B cell (primary cell): ENCODE data around the gene PSG4. TPM values are rescaled to one million over a fixed set of nuclear protein-coding genes. Genes with fewer than 3 reads are reported as not detected.
"Not testable (repeated sequence)": the region's sequence is repeated elsewhere in the genome, so short reads cannot be mapped to it uniquely, and the experiment has no call there.

Source experiments
- ATAC-seq: fragments of 200-7000 bp; cut with Tn5 transposase; one replicate; pipeline ENCODE4 v1.10.0; 2021; ENCODE audit warnings: low read depth, mild to moderate bottlenecking, moderate number of reproducible peaks, moderate library complexity
- CTCF ChIA-PET: fragments of 350-600 bp; sonication (Branson Sonifier 250); formaldehyde crosslinking; loops from one replicate; lab custom pipeline; 2021; ENCODE audit warnings: antibody characterized with exemption, inconsistent platforms; lab: Charles Lee
- POLR2A ChIA-PET: fragments of 350-600 bp; sonication (Branson Sonifier 250); formaldehyde crosslinking; loops from one replicate; lab custom pipeline; 2021; ENCODE audit warnings: antibody characterized with exemption; lab: Charles Lee
- DNase-seq: peaks from one replicate; pipeline ENCODE4 v3.0.0; 2013
- H2AFZ ChIP-seq: 2 replicates; pipeline ENCODE4 v1.6.1; 2012; ENCODE audit warnings: mild to moderate bottlenecking, low read depth, low read length; ENCODE audit not compliant: insufficient read depth, poor library complexity, severe bottlenecking
- H3K27ac ChIP-seq, 2 donors: 1 replicate in 1 of 2; 2 replicates in 1 of 2; pipeline ENCODE4 v1.5.1; 2012 to 2013; ENCODE audit warnings: low read length in 2 of 2, mild to moderate bottlenecking in 2 of 2, moderate library complexity in 1 of 2
- H3K27me3 ChIP-seq, 4 experiments: fragments of 200-600 bp in 1 of 4; sonication (generic) in 1 of 4; replicated peaks in 1 of 4; 1 replicate in 2 of 4; 2 replicates in 2 of 4; pipeline versions ENCODE4 v1.6.1 to v1.7.0; 2013 to 2016; ENCODE audit warnings: low read length in 3 of 4, mild to moderate bottlenecking in 2 of 4, mixed read lengths in 1 of 4, moderate library complexity in 1 of 4; ENCODE audit not compliant: insufficient read depth in 4 of 4, control insufficient read depth in 3 of 4; ENCODE audit errors: control extremely low read depth in 1 of 4
- H3K36me3 ChIP-seq, 2 experiments: replicated peaks in 1 of 2; 1 replicate in 1 of 2; 2 replicates in 1 of 2; pipeline versions ENCODE4 v1.6.1 to v1.7.1; 2013; ENCODE audit warnings: low read length in 1 of 2; ENCODE audit not compliant: insufficient read depth in 2 of 2, control insufficient read depth in 1 of 2; ENCODE audit errors: control extremely low read depth in 1 of 2, extremely low read depth in 1 of 2
- H3K4me1 ChIP-seq, 2 donors: fragments of 200-600 bp in 1 of 2; sonication (generic) in 1 of 2; 1 replicate in 1 of 2; 2 replicates in 1 of 2; pipeline versions ENCODE4 v1.5.1 to v1.6.1; 2013 to 2017; ENCODE audit warnings: low read length in 2 of 2; ENCODE audit not compliant: control insufficient read depth in 2 of 2, insufficient read depth in 2 of 2
- H3K4me2 ChIP-seq: replicated peaks from 2 replicates; pipeline ENCODE3; 2012; ENCODE audit warnings: mild to moderate bottlenecking, low read depth, low read length; ENCODE audit not compliant: poor library complexity, severe bottlenecking
- H3K4me3 ChIP-seq, 5 experiments: fragments of 200-600 bp in 1 of 5; sonication (generic) in 1 of 5; 1 replicate in 3 of 5; 2 replicates in 2 of 5; pipeline versions ENCODE4 v1.5.1 to v1.7.0; 2011 to 2016; ENCODE audit warnings: low read length in 4 of 5, mild to moderate bottlenecking in 4 of 5, low read depth in 2 of 5, control low read depth in 1 of 5, moderate library complexity in 1 of 5; ENCODE audit not compliant: insufficient read depth in 1 of 5; ENCODE audit errors: control extremely low read depth in 1 of 5, extremely low read depth in 1 of 5
- H3K79me2 ChIP-seq: fragments of 200-600 bp; sonication (generic); one replicate; pipeline ENCODE4 v1.6.0; 2016; ENCODE audit warnings: low read length; ENCODE audit not compliant: control insufficient read depth, insufficient read depth
- H3K9ac ChIP-seq: fragments of 200-600 bp; sonication (generic); 2 replicates; pipeline ENCODE4 v1.6.1; 2017; ENCODE audit warnings: mild to moderate bottlenecking, low read length, moderate library complexity
- H3K9me3 ChIP-seq, 3 donors: one replicate each; pipeline versions ENCODE4 v1.6.1 to v1.7.1; 2013; ENCODE audit warnings: low read length in 2 of 3; ENCODE audit not compliant: control insufficient read depth in 2 of 3, insufficient read depth in 1 of 3; ENCODE audit errors: control extremely low read depth in 1 of 3
- H4K20me1 ChIP-seq: 2 replicates; pipeline ENCODE4 v1.6.0; 2012; ENCODE audit warnings: mild to moderate bottlenecking, low read length; ENCODE audit not compliant: insufficient read depth, control insufficient read depth, poor library complexity, severe bottlenecking
- H3K27ac Mint-ChIP-seq: one replicate; pipeline ENCODE4 v1.8.0; 2021; ENCODE audit warnings: mixed read lengths
- H3K27me3 Mint-ChIP-seq: one replicate; pipeline ENCODE4 v1.8.0; 2021; ENCODE audit warnings: mixed read lengths
- H3K4me1 Mint-ChIP-seq: one replicate; pipeline ENCODE4 v1.8.0; 2021; ENCODE audit warnings: mixed read lengths
- H3K4me3 Mint-ChIP-seq: one replicate; pipeline ENCODE4 v1.8.0; 2021; ENCODE audit warnings: mixed read lengths
- H3K9me3 Mint-ChIP-seq: one replicate; pipeline ENCODE4 v1.8.0; 2022; ENCODE audit warnings: mixed read lengths; ENCODE audit not compliant: insufficient read depth
- WGBS: methylation state at CpG from one replicate; pipeline ENCODE4 v1.1.5; 2013; ENCODE audit warnings: missing lambda C conversion rate; ENCODE audit not compliant: insufficient coverage; 5-methylcytosine and 5-hydroxymethylcytosine counted together
- intact Hi-C: fragments of 100-400 bp; cut with micrococcal nuclease; formaldehyde crosslinking; loops from one replicate; pipeline ENCODE4 v1.10.0; 2022
- polyA minus RNA-seq: library from RNA; depleted of rRNA, polyadenylated mRNA; stranded (reverse); fragments of >200 nt; gene quantifications from 2 replicates; pipeline ENCODE4 v1.2.3, GENCODE V29; 2012
- polyA plus RNA-seq: library from polyadenylated mRNA; depleted of rRNA; stranded (reverse); fragments of >200 nt; gene quantifications from 2 replicates; pipeline ENCODE4 v1.2.3, GENCODE V29; 2012
- total RNA-seq, 2 donors: library from RNA; stranded (reverse); fragments of 120-200 nt in 1 of 2; gene quantifications; 1 replicate in 1 of 2; 2 replicates in 1 of 2; pipeline versions ENCODE4 v1.2.3 to v1.2.4, GENCODE V29; 2013 to 2022

Gene PSG4
- total RNA-seq (not detected in 2 replicates), polyA plus RNA-seq (not detected in 2 replicates), polyA minus RNA-seq (not detected in 2 replicates)
- total RNA-seq (2013) = not detected

GRCh38 chr19:43205471-43206105, at the start of gene PSG4:
PSG4 (minus strand) TSS chr19:43205638; CDS start chr19:43205536, 102 bp downstream.
- POLR2A ChIA-PET, CTCF ChIA-PET, H3K27ac Mint-ChIP-seq, H3K9me3 Mint-ChIP-seq, H3K4me2 ChIP-seq, H3K36me3 ChIP-seq, H2AFZ ChIP-seq, H3K27ac ChIP-seq, intact Hi-C loops, H3K9ac ChIP-seq, H3K4me3 ChIP-seq, ATAC-seq, H4K20me1 ChIP-seq, H3K9me3 ChIP-seq, H3K79me2 ChIP-seq, DNase-seq, H3K4me1 ChIP-seq, H3K4me1 Mint-ChIP-seq, H3K27me3 ChIP-seq, H3K4me3 Mint-ChIP-seq: not testable (repeated sequence)
- WGBS = 28% methylated on average over 7 of the region's 9 CpGs
- peaks cover 10% of the 10 kb centered on the region for H3K27me3 Mint-ChIP-seq

GRCh38 chr19:43251428-43251827, 46.0 kb upstream of the PSG4 start:
- H3K4me2 ChIP-seq, H3K27ac Mint-ChIP-seq, H4K20me1 ChIP-seq, H3K4me3 Mint-ChIP-seq, H3K4me1 Mint-ChIP-seq, H2AFZ ChIP-seq, intact Hi-C loops, H3K9me3 ChIP-seq, H3K4me1 ChIP-seq, POLR2A ChIA-PET, CTCF ChIA-PET, H3K4me3 ChIP-seq, H3K27me3 ChIP-seq, H3K79me2 ChIP-seq, DNase-seq, ATAC-seq, H3K27ac ChIP-seq, H3K36me3 ChIP-seq, H3K9ac ChIP-seq, H3K9me3 Mint-ChIP-seq: not testable (repeated sequence)
- H3K27me3 Mint-ChIP-seq = peaks cover 16% of the 10 kb centered on the region
- WGBS = no CpG with 5 or more reads among the region's 1 CpG

- H3K27ac Mint-ChIP-seq, DNase-seq, H3K4me2 ChIP-seq, H3K9ac ChIP-seq, H3K4me1 ChIP-seq, H3K9me3 Mint-ChIP-seq, H3K27ac ChIP-seq, H3K9me3 ChIP-seq, H4K20me1 ChIP-seq, H3K4me3 Mint-ChIP-seq, ATAC-seq, H3K36me3 ChIP-seq, H2AFZ ChIP-seq, H3K4me3 ChIP-seq, intact Hi-C loops, POLR2A ChIA-PET, H3K27me3 ChIP-seq, H3K4me1 Mint-ChIP-seq, H3K79me2 ChIP-seq, CTCF ChIA-PET: not testable (repeated sequence)
- peaks cover 16% of the 10 kb centered on the region for H3K27me3 Mint-ChIP-seq
- WGBS = 40% methylated on average over 1 of the region's 5 CpGs
These were observed 44.9 kb upstream of the PSG4 start for GRCh38 chr19:43250296-43250695.

- not testable (repeated sequence) for H3K27ac Mint-ChIP-seq
These were observed 43.2 kb upstream of the PSG4 start for GRCh38 chr19:43248635-43249002.

More at GRCh38 chr19:43248635-43249002, 43.2 kb upstream of the PSG4 start:
- H3K9ac ChIP-seq, H3K27ac ChIP-seq, ATAC-seq, H3K9me3 ChIP-seq, CTCF ChIA-PET, H3K4me1 ChIP-seq, POLR2A ChIA-PET, H2AFZ ChIP-seq, H4K20me1 ChIP-seq, DNase-seq, H3K79me2 ChIP-seq, H3K4me3 Mint-ChIP-seq, H3K4me2 ChIP-seq, H3K9me3 Mint-ChIP-seq, H3K27me3 ChIP-seq, H3K4me3 ChIP-seq, H3K36me3 ChIP-seq, intact Hi-C loops, H3K4me1 Mint-ChIP-seq: not testable (repeated sequence)
- no CpG with 5 or more reads among the region's 1 CpG for WGBS
- H3K27me3 Mint-ChIP-seq = peaks cover 16% of the 10 kb centered on the region
